ENCODE results near the gene CNTNAP1.

GRCh38 chr17:42677012-42677857 lies 5.1 kb upstream of the CNTNAP1 start:
- TF ChIP-seq CTCF (conservative IDR thresholded peaks at IDR 0.05; ENCODE audit: low read length) (no peak), EZH2phosphoT487 (IDR thresholded peaks at IDR 0.05; ENCODE audit: borderline replicate concordance) (no peak)
